HEK293 (cell line): ENCODE measurements around the gene SORL1.

Source experiments
- KLF16 ChIP-seq: fragments of 450-650 bp; formaldehyde crosslinking; IDR thresholded peaks from 2 replicates; pipeline ENCODE4 v1.5.1; 2017; ENCODE audit warnings: missing biosample characterization, missing genetic modification characterization
- MZF1 ChIP-seq: fragments of 450-650 bp; formaldehyde crosslinking; IDR thresholded peaks from 2 replicates; pipeline ENCODE4 v1.5.1; 2017; ENCODE audit warnings: missing biosample characterization, missing genetic modification characterization, borderline replicate concordance
- SCRT2 ChIP-seq: fragments of 450-650 bp; formaldehyde crosslinking; IDR thresholded peaks from 2 replicates; pipeline ENCODE4 v1.5.1; 2016; ENCODE audit warnings: missing biosample characterization, missing genetic modification characterization
- TRIM28 ChIP-seq: IDR thresholded peaks from 2 replicates; pipeline ENCODE4 v1.6.1; 2011; ENCODE audit warnings: low read length, control low read depth, borderline replicate concordance
- ZFP3 ChIP-seq: fragments of 450-650 bp; formaldehyde crosslinking; IDR thresholded peaks from 2 replicates; pipeline ENCODE4 v1.5.1; 2016; ENCODE audit warnings: low read depth, missing biosample characterization, missing genetic modification characterization
- ZNF10 ChIP-seq: fragments of 450-650 bp; formaldehyde crosslinking; IDR thresholded peaks from 2 replicates; pipeline ENCODE4 v1.5.1; 2017; ENCODE audit warnings: missing biosample characterization, missing genetic modification characterization
- ZNF121 ChIP-seq: fragments of 450-650 bp; formaldehyde crosslinking; IDR thresholded peaks from 2 replicates; pipeline ENCODE4 v1.5.1; 2016; ENCODE audit warnings: missing biosample characterization, missing genetic modification characterization
- ZNF155 ChIP-seq: fragments of 450-650 bp; formaldehyde crosslinking; IDR thresholded peaks from 2 replicates; pipeline ENCODE4 v1.5.1; 2016; ENCODE audit warnings: missing biosample characterization, missing genetic modification characterization
- ZNF169 ChIP-seq: fragments of 450-650 bp; formaldehyde crosslinking; IDR thresholded peaks from 2 replicates; pipeline ENCODE4 v1.5.1; 2016; ENCODE audit warnings: missing biosample characterization, missing genetic modification characterization
- ZNF221 ChIP-seq: fragments of 450-650 bp; formaldehyde crosslinking; IDR thresholded peaks from 2 replicates; pipeline ENCODE4 v1.5.1; 2017; ENCODE audit warnings: missing biosample characterization, missing genetic modification characterization, borderline replicate concordance
- ZNF292 ChIP-seq: fragments of 450-650 bp; formaldehyde crosslinking; IDR thresholded peaks from 2 replicates; pipeline ENCODE4 v1.5.1; 2016; ENCODE audit warnings: low read depth, missing biosample characterization, missing genetic modification characterization, borderline replicate concordance
- ZNF335 ChIP-seq: fragments of 450-650 bp; formaldehyde crosslinking; conservative IDR thresholded peaks from 2 replicates; pipeline ENCODE4 v1.5.1; 2016; ENCODE audit warnings: missing biosample characterization, missing genetic modification characterization
- ZNF341 ChIP-seq: fragments of 450-650 bp; formaldehyde crosslinking; IDR thresholded peaks from 2 replicates; pipeline ENCODE4; 2016; ENCODE audit warnings: low read depth, missing biosample characterization, missing genetic modification characterization
- ZNF404 ChIP-seq: fragments of 450-650 bp; formaldehyde crosslinking; IDR thresholded peaks from 2 replicates; pipeline ENCODE4 v1.5.1; 2017; ENCODE audit warnings: missing biosample characterization, missing genetic modification characterization
- ZNF416 ChIP-seq: fragments of 450-650 bp; formaldehyde crosslinking; IDR thresholded peaks from 2 replicates; pipeline ENCODE4 v1.5.1; 2016; ENCODE audit warnings: missing biosample characterization, missing genetic modification characterization
- ZNF501 ChIP-seq: fragments of 450-650 bp; formaldehyde crosslinking; IDR thresholded peaks from 2 replicates; pipeline ENCODE4 v1.5.1; 2016; ENCODE audit warnings: missing biosample characterization, missing genetic modification characterization
- ZNF529 ChIP-seq: fragments of 450-650 bp; formaldehyde crosslinking; IDR thresholded peaks from 2 replicates; pipeline ENCODE4 v1.5.1; 2017; ENCODE audit warnings: missing genetic modification characterization, missing biosample characterization; ENCODE audit not compliant: insufficient replicate concordance
- ZNF548 ChIP-seq: fragments of 450-650 bp; formaldehyde crosslinking; IDR thresholded peaks from 2 replicates; pipeline ENCODE4 v1.5.1; 2016; ENCODE audit warnings: missing biosample characterization, missing genetic modification characterization
- ZNF621 ChIP-seq: fragments of 450-650 bp; formaldehyde crosslinking; IDR thresholded peaks from 2 replicates; pipeline ENCODE4 v1.5.1; 2017; ENCODE audit warnings: missing biosample characterization, missing genetic modification characterization
- ZNF701 ChIP-seq: fragments of 450-650 bp; formaldehyde crosslinking; IDR thresholded peaks from 2 replicates; pipeline ENCODE4 v1.5.1; 2016; ENCODE audit warnings: missing biosample characterization, missing genetic modification characterization
- ZNF777 ChIP-seq: fragments of 450-650 bp; formaldehyde crosslinking; IDR thresholded peaks from 2 replicates; pipeline ENCODE4 v1.5.1; 2017; ENCODE audit warnings: missing biosample characterization, missing genetic modification characterization, borderline replicate concordance
- ZNF791 ChIP-seq: fragments of 450-650 bp; formaldehyde crosslinking; IDR thresholded peaks from 2 replicates; pipeline ENCODE4 v1.5.1; 2016; ENCODE audit warnings: missing biosample characterization, missing genetic modification characterization
- TF ChIP-seq, protein P1 (sequence below): fragments of 450-650 bp; formaldehyde crosslinking; IDR thresholded peaks from 2 replicates; pipeline ENCODE4 v1.5.1; 2016; ENCODE audit warnings: missing biosample characterization, missing genetic modification characterization
- TF ChIP-seq, protein P2 (sequence below): fragments of 450-650 bp; formaldehyde crosslinking; IDR thresholded peaks from 2 replicates; pipeline ENCODE4 v1.5.1; 2017; ENCODE audit warnings: missing biosample characterization, missing genetic modification characterization
- TF ChIP-seq, protein P3 (sequence below): fragments of 450-650 bp; IDR thresholded peaks from 2 replicates; pipeline ENCODE4 v1.5.1; 2018; ENCODE audit warnings: missing biosample characterization, mild to moderate bottlenecking, missing genetic modification characterization
- TF ChIP-seq, protein P4 (sequence below): fragments of 450-650 bp; formaldehyde crosslinking; IDR thresholded peaks from 2 replicates; pipeline ENCODE4 v1.5.1; 2016; ENCODE audit warnings: missing biosample characterization, missing genetic modification characterization
- TF ChIP-seq, protein P5 (sequence below): fragments of 450-650 bp; formaldehyde crosslinking; IDR thresholded peaks from 2 replicates; pipeline ENCODE4 v1.5.1; 2016; ENCODE audit warnings: missing biosample characterization, missing genetic modification characterization
- TF ChIP-seq, protein P6 (sequence below): fragments of 450-650 bp; formaldehyde crosslinking; IDR thresholded peaks from 2 replicates; pipeline ENCODE4 v1.5.1; 2017; ENCODE audit warnings: missing biosample characterization, missing genetic modification characterization

The SORL1 gene

DNA sequence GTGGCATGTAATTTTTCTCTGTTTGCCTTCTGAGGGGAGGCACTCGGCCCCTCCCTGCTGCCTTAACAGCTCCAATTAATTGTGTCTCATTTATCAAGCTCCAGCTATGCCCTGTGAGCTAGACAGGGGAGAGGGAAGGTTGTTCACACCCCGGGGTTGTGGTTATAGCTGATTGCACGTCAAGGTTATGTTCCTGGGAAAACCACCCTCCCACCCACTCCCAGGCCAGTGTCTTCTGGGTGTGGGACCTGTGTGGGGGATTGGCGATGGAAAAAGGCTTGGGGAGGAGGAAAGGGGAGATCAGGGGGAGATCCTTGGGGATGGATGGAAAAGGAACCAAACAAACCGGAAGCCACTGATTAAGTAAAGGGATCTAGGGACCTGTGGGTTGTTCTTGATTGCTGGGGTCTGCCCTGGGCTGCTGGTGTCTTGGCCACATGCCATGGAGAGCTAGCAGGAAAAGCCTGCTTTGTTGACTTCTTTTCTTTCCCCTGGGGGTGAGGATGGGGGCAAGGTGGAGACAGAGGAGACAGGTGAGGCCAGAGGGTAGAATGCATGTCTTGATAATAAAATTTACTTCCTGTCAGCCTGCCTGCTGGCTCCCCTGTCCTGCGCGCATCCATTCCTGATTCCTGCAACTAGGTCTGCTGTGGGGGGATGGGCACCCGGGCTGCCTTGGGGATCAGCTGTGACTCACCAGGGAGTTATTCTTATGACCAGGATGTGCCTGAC is 14.1 kb downstream of the SORL1 start (continued):
- no peak for TF ChIP-seq ZNF404 (tag by site-specific recombination)
- TF ChIP-seq ZNF121 (tag by site-specific recombination): no peak
- no peak for TF ChIP-seq ZNF169 (tag by site-specific recombination)
- TF ChIP-seq, protein P1, sequence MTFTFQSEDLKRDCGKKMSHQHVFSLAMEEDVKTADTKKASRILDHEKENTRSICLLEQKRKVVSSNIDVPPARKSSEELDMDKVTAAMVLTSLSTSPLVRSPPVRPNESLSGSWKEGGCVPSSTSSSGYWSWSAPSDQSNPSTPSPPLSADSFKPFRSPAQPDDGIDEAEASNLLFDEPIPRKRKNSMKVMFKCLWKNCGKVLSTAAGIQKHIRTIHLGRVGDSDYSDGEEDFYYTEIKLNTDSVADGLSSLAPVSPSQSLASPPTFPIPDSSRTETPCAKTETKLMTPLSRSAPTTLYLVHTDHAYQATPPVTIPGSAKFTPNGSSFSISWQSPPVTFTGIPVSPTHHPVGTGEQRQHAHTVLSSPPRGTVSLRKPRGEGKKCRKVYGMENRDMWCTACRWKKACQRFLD (tag by site-specific recombination): no peak
- TF ChIP-seq ZNF155 (tag by site-specific recombination): no peak
- no peak for TF ChIP-seq ZFP3 (tag by site-specific recombination)
- no peak for TF ChIP-seq ZNF777 (tag by site-specific recombination)
- TF ChIP-seq, protein P2, sequence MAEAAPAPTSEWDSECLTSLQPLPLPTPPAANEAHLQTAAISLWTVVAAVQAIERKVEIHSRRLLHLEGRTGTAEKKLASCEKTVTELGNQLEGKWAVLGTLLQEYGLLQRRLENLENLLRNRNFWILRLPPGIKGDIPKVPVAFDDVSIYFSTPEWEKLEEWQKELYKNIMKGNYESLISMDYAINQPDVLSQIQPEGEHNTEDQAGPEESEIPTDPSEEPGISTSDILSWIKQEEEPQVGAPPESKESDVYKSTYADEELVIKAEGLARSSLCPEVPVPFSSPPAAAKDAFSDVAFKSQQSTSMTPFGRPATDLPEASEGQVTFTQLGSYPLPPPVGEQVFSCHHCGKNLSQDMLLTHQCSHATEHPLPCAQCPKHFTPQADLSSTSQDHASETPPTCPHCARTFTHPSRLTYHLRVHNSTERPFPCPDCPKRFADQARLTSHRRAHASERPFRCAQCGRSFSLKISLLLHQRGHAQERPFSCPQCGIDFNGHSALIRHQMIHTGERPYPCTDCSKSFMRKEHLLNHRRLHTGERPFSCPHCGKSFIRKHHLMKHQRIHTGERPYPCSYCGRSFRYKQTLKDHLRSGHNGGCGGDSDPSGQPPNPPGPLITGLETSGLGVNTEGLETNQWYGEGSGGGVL (tag by site-specific recombination): peak; percentile 61
- 0 out of 2 replicates have a peak, but pooled peaks have one; percentile 17 for TF ChIP-seq SCRT2 (tag by site-specific recombination)
- TF ChIP-seq ZNF621: no peak
- 0 out of 2 replicates have a peak, but pooled peaks have one; percentile 22 for TF ChIP-seq TRIM28
- TF ChIP-seq ZNF791 (tag by site-specific recombination): no peak
- TF ChIP-seq ZNF701 (tag by site-specific recombination): no peak
- no peak for TF ChIP-seq ZNF221 (tag by site-specific recombination)
- no peak for TF ChIP-seq ZNF292
- no peak for TF ChIP-seq ZNF529 (tag by site-specific recombination)
- TF ChIP-seq ZNF501 (tag by site-specific recombination): peak; percentile 43; the same call in 1 of the 2 replicates
- TF ChIP-seq ZNF548 (tag by site-specific recombination): no peak
- TF ChIP-seq ZNF341 (tag by site-specific recombination): no peak
- TF ChIP-seq, protein P3, sequence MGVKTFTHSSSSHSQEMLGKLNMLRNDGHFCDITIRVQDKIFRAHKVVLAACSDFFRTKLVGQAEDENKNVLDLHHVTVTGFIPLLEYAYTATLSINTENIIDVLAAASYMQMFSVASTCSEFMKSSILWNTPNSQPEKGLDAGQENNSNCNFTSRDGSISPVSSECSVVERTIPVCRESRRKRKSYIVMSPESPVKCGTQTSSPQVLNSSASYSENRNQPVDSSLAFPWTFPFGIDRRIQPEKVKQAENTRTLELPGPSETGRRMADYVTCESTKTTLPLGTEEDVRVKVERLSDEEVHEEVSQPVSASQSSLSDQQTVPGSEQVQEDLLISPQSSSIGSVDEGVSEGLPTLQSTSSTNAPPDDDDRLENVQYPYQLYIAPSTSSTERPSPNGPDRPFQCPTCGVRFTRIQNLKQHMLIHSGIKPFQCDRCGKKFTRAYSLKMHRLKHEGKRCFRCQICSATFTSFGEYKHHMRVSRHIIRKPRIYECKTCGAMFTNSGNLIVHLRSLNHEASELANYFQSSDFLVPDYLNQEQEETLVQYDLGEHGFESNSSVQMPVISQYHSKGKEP: 0 out of 2 replicates have a peak, but pooled peaks have one; percentile 33
- peak; percentile 91 for TF ChIP-seq MZF1
- TF ChIP-seq KLF16 (tag by site-specific recombination): no peak
- TF ChIP-seq, protein P4, sequence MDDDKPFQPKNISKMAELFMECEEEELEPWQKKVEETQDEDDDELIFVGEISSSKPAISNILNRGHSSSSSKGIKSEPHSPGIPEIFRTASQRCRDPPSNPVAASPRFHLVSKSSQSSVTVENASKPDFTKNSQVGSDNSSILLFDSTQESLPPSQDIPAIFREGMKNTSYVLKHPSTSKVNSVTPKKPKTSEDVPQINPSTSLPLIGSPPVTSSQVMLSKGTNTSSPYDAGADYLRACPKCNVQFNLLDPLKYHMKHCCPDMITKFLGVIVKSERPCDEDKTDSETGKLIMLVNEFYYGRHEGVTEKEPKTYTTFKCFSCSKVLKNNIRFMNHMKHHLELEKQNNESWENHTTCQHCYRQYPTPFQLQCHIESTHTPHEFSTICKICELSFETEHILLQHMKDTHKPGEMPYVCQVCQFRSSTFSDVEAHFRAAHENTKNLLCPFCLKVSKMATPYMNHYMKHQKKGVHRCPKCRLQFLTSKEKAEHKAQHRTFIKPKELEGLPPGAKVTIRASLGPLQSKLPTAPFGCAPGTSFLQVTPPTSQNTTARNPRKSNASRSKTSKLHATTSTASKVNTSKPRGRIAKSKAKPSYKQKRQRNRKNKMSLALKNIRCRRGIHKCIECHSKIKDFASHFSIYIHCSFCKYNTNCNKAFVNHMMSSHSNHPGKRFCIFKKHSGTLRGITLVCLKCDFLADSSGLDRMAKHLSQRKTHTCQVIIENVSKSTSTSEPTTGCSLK (tag by site-specific recombination): no peak
- TF ChIP-seq, protein P5, sequence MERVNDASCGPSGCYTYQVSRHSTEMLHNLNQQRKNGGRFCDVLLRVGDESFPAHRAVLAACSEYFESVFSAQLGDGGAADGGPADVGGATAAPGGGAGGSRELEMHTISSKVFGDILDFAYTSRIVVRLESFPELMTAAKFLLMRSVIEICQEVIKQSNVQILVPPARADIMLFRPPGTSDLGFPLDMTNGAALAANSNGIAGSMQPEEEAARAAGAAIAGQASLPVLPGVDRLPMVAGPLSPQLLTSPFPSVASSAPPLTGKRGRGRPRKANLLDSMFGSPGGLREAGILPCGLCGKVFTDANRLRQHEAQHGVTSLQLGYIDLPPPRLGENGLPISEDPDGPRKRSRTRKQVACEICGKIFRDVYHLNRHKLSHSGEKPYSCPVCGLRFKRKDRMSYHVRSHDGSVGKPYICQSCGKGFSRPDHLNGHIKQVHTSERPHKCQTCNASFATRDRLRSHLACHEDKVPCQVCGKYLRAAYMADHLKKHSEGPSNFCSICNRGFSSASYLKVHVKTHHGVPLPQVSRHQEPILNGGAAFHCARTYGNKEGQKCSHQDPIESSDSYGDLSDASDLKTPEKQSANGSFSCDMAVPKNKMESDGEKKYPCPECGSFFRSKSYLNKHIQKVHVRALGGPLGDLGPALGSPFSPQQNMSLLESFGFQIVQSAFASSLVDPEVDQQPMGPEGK (tag by site-specific recombination): 0 out of 2 replicates have a peak, but pooled peaks have one; percentile 16
- 0 out of 2 replicates have a peak, but pooled peaks have one; percentile 52 for TF ChIP-seq ZNF10
- TF ChIP-seq ZNF335: no peak
- TF ChIP-seq ZNF416 (tag by site-specific recombination): no peak
- TF ChIP-seq, protein P6, sequence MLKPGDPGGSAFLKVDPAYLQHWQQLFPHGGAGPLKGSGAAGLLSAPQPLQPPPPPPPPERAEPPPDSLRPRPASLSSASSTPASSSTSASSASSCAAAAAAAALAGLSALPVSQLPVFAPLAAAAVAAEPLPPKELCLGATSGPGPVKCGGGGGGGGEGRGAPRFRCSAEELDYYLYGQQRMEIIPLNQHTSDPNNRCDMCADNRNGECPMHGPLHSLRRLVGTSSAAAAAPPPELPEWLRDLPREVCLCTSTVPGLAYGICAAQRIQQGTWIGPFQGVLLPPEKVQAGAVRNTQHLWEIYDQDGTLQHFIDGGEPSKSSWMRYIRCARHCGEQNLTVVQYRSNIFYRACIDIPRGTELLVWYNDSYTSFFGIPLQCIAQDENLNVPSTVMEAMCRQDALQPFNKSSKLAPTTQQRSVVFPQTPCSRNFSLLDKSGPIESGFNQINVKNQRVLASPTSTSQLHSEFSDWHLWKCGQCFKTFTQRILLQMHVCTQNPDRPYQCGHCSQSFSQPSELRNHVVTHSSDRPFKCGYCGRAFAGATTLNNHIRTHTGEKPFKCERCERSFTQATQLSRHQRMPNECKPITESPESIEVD (tag by site-specific recombination): 0 out of 2 replicates have a peak, but pooled peaks have one; percentile 9
